Neural cell (in vitro differentiated cells): ENCODE results near the gene NOL4L. TPM values are rescaled to one million over a fixed set of nuclear protein-coding genes. Genes with fewer than 3 reads are reported as not detected.

ENCODE experiments used
- H2AFZ ChIP-seq: fragments of 200-600, 300-800 bp; sonication (generic), shearing (Covaris generic); 2 replicates; pipeline ENCODE4 v1.6.0; 2014; ENCODE audit warnings: low read depth, mild to moderate bottlenecking, antibody characterized with exemption, low read length, moderate library complexity
- H3F3A ChIP-seq: fragments of 200-600 bp; shearing (Covaris generic); 2 replicates; pipeline ENCODE4 v1.6.1; 2016; ENCODE audit warnings: mild to moderate bottlenecking, moderate library complexity, mixed read lengths, antibody characterized with exemption, low read length; ENCODE audit not compliant: insufficient read depth, poor library complexity, severe bottlenecking
- H3K27ac ChIP-seq: fragments of 200-600, 300-800 bp; sonication (generic), shearing (Covaris generic); 2 replicates; pipeline ENCODE4 v1.5.1; 2014; ENCODE audit warnings: mild to moderate bottlenecking, low read length, moderate library complexity
- H3K27me3 ChIP-seq: fragments of 300-800, 200-600 bp; sonication (generic), shearing (Covaris generic); 2 replicates; pipeline ENCODE4 v1.6.0; 2014; ENCODE audit warnings: mild to moderate bottlenecking, low read depth, low read length, moderate library complexity; ENCODE audit not compliant: insufficient read depth
- H3K36me3 ChIP-seq: fragments of 300-800, 200-600 bp; sonication (generic), shearing (Covaris generic); 2 replicates; pipeline ENCODE4 v1.5.1; 2014; ENCODE audit warnings: mild to moderate bottlenecking, antibody characterized with exemption, low read length, moderate library complexity; ENCODE audit not compliant: insufficient read depth
- H3K4me2 ChIP-seq: fragments of 300-800, 200-600 bp; sonication (generic), shearing (Covaris generic); 2 replicates; pipeline ENCODE4 v1.6.0; 2014; ENCODE audit warnings: mild to moderate bottlenecking, low read length
- H3K4me3 ChIP-seq: fragments of 300-800, 200-600 bp; sonication (generic), shearing (Covaris generic); 2 replicates; pipeline ENCODE4 v1.5.1; 2014; ENCODE audit warnings: mild to moderate bottlenecking, low read length, moderate library complexity
- H3K79me2 ChIP-seq: fragments of 200-600 bp; shearing (Covaris generic); replicated peaks from 2 replicates; pipeline ENCODE4 v1.6.0; 2014; ENCODE audit warnings: mild to moderate bottlenecking, low read length, moderate library complexity; ENCODE audit not compliant: insufficient read depth
- H3K9ac ChIP-seq: fragments of 300-800, 200-600 bp; sonication (generic), shearing (Covaris generic); 2 replicates; pipeline ENCODE4 v1.6.1; 2016; ENCODE audit warnings: mild to moderate bottlenecking, low read length, mixed read lengths
- H3K9me2 ChIP-seq: fragments of 200-600 bp; shearing (Covaris generic); 2 replicates; pipeline ENCODE4 v1.6.1; 2016; ENCODE audit warnings: mild to moderate bottlenecking, low read length, mixed read lengths; ENCODE audit not compliant: insufficient read depth
- H3K9me3 ChIP-seq: fragments of 200-600, 300-800 bp; sonication (generic), shearing (Covaris generic); 2 replicates; pipeline ENCODE4 v1.6.1; 2016; ENCODE audit warnings: mild to moderate bottlenecking, mixed run types, low read length, moderate library complexity, mixed read lengths
- H4K20me1 ChIP-seq: fragments of 200-600 bp; shearing (Covaris generic); 2 replicates; pipeline ENCODE4 v1.6.1; 2016; ENCODE audit warnings: mild to moderate bottlenecking, mixed run types; ENCODE audit not compliant: insufficient read depth
- EP300 ChIP-seq: fragments of 450-650 bp; conservative IDR thresholded peaks from 2 replicates; pipeline ENCODE4 v1.6.1; 2014; ENCODE audit warnings: antibody characterized with exemption, mild to moderate bottlenecking, moderate library complexity; ENCODE audit not compliant: poor library complexity, severe bottlenecking
- EZH2 ChIP-seq: fragments of 200-600, 300-800 bp; shearing (Covaris generic), sonication (generic); IDR thresholded peaks from 2 replicates; pipeline ENCODE4 v1.6.1; 2014; ENCODE audit warnings: antibody characterized with exemption, low read length, borderline replicate concordance, mild to moderate bottlenecking; ENCODE audit not compliant: insufficient read depth, poor library complexity, severe bottlenecking
- MXI1 ChIP-seq: fragments of 450-650 bp; conservative IDR thresholded peaks from 2 replicates; pipeline ENCODE4 v1.6.1; 2014; ENCODE audit warnings: antibody characterized with exemption, mild to moderate bottlenecking; ENCODE audit not compliant: poor library complexity, severe bottlenecking
- POLR2AphosphoS5 ChIP-seq: IDR thresholded peaks from 2 replicates; pipeline ENCODE4 v1.6.1; 2012
- RAD21 ChIP-seq: fragments of 450-650 bp; conservative IDR thresholded peaks from 2 replicates; pipeline ENCODE4 v1.6.1; 2014; ENCODE audit warnings: antibody characterized with exemption, mild to moderate bottlenecking, moderate library complexity
- SMC3 ChIP-seq: fragments of 450-650 bp; conservative IDR thresholded peaks from 2 replicates; pipeline ENCODE4 v1.6.1; 2014; ENCODE audit warnings: antibody characterized with exemption, mild to moderate bottlenecking, moderate library complexity; ENCODE audit not compliant: poor library complexity
- TAF1 ChIP-seq: IDR thresholded peaks from 2 replicates; pipeline ENCODE4 v1.6.1; 2012; ENCODE audit warnings: low read depth
- polyA plus RNA-seq: library from polyadenylated mRNA; depleted of rRNA; stranded (reverse); fragments of >200 nt; gene quantifications from 2 replicates; pipeline ENCODE4 v1.2.3, GENCODE V29; 2014
- TF ChIP-seq, protein P1 (sequence below): fragments of 450-650 bp; IDR thresholded peaks from 2 replicates; pipeline ENCODE4 v1.5.1; 2014; ENCODE audit warnings: antibody characterized with exemption, mild to moderate bottlenecking, moderate library complexity; ENCODE audit not compliant: poor library complexity, severe bottlenecking
- TF ChIP-seq, protein P2 (sequence below): IDR thresholded peaks from 2 replicates; pipeline ENCODE4 v1.6.1; 2012; ENCODE audit warnings: borderline replicate concordance

The NOL4L gene
- polyA plus RNA-seq, 1 donor from 2014 or later: 20.4 TPM

DNA sequence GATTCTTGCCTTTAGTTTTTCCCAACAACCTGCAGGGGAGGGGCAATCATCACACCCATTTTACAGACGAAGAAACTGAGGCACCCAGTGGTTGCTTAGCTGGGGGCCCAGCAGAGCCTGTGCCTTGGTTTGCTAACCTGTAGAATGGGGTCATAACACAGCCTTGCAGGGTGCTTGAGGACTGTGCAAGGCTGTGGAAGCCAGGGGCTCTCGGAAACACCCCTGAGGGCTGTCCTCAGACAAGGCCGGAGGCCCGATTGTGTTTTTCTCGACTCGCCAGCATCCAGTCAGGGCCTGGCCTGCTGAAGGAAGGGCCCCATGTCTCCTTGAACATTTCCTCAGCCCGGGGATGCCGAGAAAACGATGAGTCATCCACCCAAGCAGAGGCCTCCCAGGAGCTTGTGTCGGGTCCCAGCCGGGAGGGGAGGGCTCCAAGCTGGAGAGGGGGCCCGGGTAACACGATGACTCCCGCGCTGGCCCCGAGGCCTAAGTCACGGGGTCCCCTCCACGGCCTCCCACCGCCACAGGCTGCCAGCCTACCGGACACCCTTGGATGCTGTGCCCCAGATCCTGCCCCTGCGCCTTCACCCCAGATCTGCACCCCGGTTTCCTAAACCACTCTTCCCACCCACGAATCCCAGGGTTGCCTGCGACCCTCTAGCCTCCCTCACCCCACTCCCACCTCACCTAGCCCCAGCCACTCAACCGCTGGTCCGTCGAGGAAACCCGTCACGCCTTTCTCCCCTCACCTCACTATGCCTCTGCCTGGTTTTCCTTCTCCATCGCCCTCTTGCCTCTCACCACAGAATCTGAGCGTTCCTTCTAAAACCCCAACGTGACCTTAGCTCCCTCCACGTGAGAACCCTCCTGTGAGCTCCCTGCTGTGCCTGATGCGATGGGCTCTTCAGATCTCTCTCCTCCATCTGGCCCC, 10.6 kb downstream of the NOL4L start:
- Histone ChIP-seq H3K9me3 (no peaks in the 10 kb centered on the region), H3F3A (no peaks in the 10 kb centered on the region), H3K27ac (no peak overlapping the region), H3K4me3 (no peak overlapping the region), H3K27me3 (no peaks in the 10 kb centered on the region), H3K79me2 (peaks cover 18% of the 10 kb centered on the region), H4K20me1 (no peaks in the 10 kb centered on the region), H3K36me3 (no peaks in the 10 kb centered on the region), H3K4me2 (no peak overlapping the region), H3K9me2 (no peaks in the 10 kb centered on the region), H3K9ac (no peak overlapping the region), H2AFZ (no peak overlapping the region)
- TF ChIP-seq, protein P1, sequence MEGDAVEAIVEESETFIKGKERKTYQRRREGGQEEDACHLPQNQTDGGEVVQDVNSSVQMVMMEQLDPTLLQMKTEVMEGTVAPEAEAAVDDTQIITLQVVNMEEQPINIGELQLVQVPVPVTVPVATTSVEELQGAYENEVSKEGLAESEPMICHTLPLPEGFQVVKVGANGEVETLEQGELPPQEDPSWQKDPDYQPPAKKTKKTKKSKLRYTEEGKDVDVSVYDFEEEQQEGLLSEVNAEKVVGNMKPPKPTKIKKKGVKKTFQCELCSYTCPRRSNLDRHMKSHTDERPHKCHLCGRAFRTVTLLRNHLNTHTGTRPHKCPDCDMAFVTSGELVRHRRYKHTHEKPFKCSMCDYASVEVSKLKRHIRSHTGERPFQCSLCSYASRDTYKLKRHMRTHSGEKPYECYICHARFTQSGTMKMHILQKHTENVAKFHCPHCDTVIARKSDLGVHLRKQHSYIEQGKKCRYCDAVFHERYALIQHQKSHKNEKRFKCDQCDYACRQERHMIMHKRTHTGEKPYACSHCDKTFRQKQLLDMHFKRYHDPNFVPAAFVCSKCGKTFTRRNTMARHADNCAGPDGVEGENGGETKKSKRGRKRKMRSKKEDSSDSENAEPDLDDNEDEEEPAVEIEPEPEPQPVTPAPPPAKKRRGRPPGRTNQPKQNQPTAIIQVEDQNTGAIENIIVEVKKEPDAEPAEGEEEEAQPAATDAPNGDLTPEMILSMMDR: no peak
- no peak for TF ChIP-seq RAD21
- TF ChIP-seq EP300: no peak
- TF ChIP-seq MXI1: no peak
- TF ChIP-seq POLR2AphosphoS5: no peak
- TF ChIP-seq TAF1: no peak
- no peak for TF ChIP-seq EZH2
- TF ChIP-seq, protein P2, sequence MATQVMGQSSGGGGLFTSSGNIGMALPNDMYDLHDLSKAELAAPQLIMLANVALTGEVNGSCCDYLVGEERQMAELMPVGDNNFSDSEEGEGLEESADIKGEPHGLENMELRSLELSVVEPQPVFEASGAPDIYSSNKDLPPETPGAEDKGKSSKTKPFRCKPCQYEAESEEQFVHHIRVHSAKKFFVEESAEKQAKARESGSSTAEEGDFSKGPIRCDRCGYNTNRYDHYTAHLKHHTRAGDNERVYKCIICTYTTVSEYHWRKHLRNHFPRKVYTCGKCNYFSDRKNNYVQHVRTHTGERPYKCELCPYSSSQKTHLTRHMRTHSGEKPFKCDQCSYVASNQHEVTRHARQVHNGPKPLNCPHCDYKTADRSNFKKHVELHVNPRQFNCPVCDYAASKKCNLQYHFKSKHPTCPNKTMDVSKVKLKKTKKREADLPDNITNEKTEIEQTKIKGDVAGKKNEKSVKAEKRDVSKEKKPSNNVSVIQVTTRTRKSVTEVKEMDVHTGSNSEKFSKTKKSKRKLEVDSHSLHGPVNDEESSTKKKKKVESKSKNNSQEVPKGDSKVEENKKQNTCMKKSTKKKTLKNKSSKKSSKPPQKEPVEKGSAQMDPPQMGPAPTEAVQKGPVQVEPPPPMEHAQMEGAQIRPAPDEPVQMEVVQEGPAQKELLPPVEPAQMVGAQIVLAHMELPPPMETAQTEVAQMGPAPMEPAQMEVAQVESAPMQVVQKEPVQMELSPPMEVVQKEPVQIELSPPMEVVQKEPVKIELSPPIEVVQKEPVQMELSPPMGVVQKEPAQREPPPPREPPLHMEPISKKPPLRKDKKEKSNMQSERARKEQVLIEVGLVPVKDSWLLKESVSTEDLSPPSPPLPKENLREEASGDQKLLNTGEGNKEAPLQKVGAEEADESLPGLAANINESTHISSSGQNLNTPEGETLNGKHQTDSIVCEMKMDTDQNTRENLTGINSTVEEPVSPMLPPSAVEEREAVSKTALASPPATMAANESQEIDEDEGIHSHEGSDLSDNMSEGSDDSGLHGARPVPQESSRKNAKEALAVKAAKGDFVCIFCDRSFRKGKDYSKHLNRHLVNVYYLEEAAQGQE: no peak
- TF ChIP-seq SMC3: no peak

DNA sequence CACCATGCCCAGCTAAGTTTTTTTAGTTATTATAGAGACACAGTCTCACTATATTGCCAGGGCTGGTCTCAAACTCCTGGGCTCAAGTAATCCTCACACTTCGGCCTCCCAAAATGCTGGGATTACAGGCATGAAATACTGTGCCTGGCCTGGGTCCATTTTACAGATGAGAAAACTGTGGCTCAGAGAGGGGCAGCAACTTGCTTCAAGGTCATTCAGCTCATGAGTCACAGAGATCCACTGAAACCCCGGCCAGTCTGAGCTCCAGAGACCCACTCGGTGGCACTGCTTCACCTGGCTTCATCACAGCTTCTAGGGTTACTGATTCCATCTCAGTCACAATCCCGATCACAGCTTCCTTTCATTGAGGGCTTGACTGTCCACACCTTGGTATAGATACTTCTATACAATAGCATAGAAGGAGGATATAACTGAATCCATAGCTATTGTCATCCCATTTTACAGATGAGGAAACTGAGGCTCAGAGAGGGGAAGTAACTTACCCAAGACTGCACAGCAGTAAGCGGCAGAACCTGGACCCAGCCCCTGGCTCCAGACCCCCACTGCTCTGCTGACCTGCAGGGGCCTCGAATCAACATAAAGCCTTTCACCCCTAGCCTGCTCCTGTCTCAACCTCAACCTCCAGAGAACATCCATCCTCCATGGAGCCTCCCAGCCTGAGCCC, 11.8 kb downstream of the NOL4L start:
- no peak overlapping the region for H3K4me2 ChIP-seq
- TF ChIP-seq EZH2: no peak
- TF ChIP-seq MXI1: no peak
- TF ChIP-seq, protein P2: no peak
- TF ChIP-seq TAF1: no peak
- no peak for TF ChIP-seq RAD21
- TF ChIP-seq POLR2AphosphoS5: no peak
- TF ChIP-seq EP300: no peak
- TF ChIP-seq SMC3: no peak
- TF ChIP-seq, protein P1: no peak
- no peak overlapping the region for H3K9ac ChIP-seq
- H3K79me2 ChIP-seq: peaks cover 22% of the 10 kb centered on the region
- no peaks in the 10 kb centered on the region for H3K27me3 ChIP-seq
- no peak overlapping the region for H2AFZ ChIP-seq
- H3F3A ChIP-seq: no peaks in the 10 kb centered on the region
- no peak overlapping the region for H3K4me3 ChIP-seq
- H3K36me3 ChIP-seq: no peaks in the 10 kb centered on the region
- H3K9me3 ChIP-seq: no peaks in the 10 kb centered on the region
- H4K20me1 ChIP-seq: no peaks in the 10 kb centered on the region
- no peaks in the 10 kb centered on the region for H3K9me2 ChIP-seq
- no peak overlapping the region for H3K27ac ChIP-seq
